Activated naive CD4-positive, alpha-beta T cell treated with anti-CD3 and anti-CD28 coated beads, Interleukin-2, amount 50 U/mL, for 24 hours (primary cell): ENCODE data around the gene SIPA1L3.

ENCODE experiments used
- H3K27ac Mint-ChIP-seq: one replicate; pipeline ENCODE4 v1.8.0; 2021; ENCODE audit warnings: mild to moderate bottlenecking, mixed read lengths
- H3K27me3 Mint-ChIP-seq: one replicate; pipeline ENCODE4 v1.8.0; 2021; ENCODE audit warnings: mixed read lengths
- H3K36me3 Mint-ChIP-seq: one replicate; pipeline ENCODE4 v1.8.0; 2021; ENCODE audit warnings: mixed read lengths
- H3K4me1 Mint-ChIP-seq: one replicate; pipeline ENCODE4 v1.8.0; 2021; ENCODE audit warnings: mixed read lengths
- H3K4me3 Mint-ChIP-seq: one replicate; pipeline ENCODE4 v1.8.0; 2021; ENCODE audit warnings: mild to moderate bottlenecking, mixed read lengths
- H3K9me3 Mint-ChIP-seq: one replicate; pipeline ENCODE4 v1.8.0; 2021; ENCODE audit warnings: mixed read lengths

SIPA1L3 gene

GRCh38 chr19:38173291-38174041 lies 266.5 kb downstream of the SIPA1L3 start:
- no peaks in the 10 kb centered on the region for H3K27me3 Mint-ChIP-seq
- H3K36me3 Mint-ChIP-seq, result peaks cover 1% of the 10 kb centered on the region
- no peak overlapping the region for H3K4me3 Mint-ChIP-seq
- no peaks in the 10 kb centered on the region for H3K9me3 Mint-ChIP-seq
- no peak overlapping the region for H3K27ac Mint-ChIP-seq
- H3K4me1 Mint-ChIP-seq, result no peaks in the 10 kb centered on the region

GRCh38 chr19:38175422-38175821 lies 268.4 kb downstream of the SIPA1L3 start:
- no peaks in the 10 kb centered on the region for H3K4me1 Mint-ChIP-seq
- no peak overlapping the region for H3K27ac Mint-ChIP-seq
- H3K4me3 Mint-ChIP-seq, result no peak overlapping the region
- no peaks in the 10 kb centered on the region for H3K27me3 Mint-ChIP-seq
- no peaks in the 10 kb centered on the region for H3K9me3 Mint-ChIP-seq
- peaks cover 8% of the 10 kb centered on the region for H3K36me3 Mint-ChIP-seq

GRCh38 chr19:38180071-38180470 lies 273.1 kb downstream of the SIPA1L3 start:
- Mint-ChIP-seq H3K9me3 (no peaks in the 10 kb centered on the region), H3K4me3 (no peak overlapping the region), H3K27me3 (no peaks in the 10 kb centered on the region), H3K27ac (no peak overlapping the region), H3K4me1 (no peaks in the 10 kb centered on the region), H3K36me3 (peaks cover 25% of the 10 kb centered on the region)

- H3K9me3 Mint-ChIP-seq, result no peaks in the 10 kb centered on the region
- peaks cover 28% of the 10 kb centered on the region for H3K36me3 Mint-ChIP-seq
- no peak overlapping the region for H3K4me3 Mint-ChIP-seq
- no peak overlapping the region for H3K27ac Mint-ChIP-seq
- H3K27me3 Mint-ChIP-seq, result no peaks in the 10 kb centered on the region
- no peaks in the 10 kb centered on the region for H3K4me1 Mint-ChIP-seq
Observed at GRCh38 chr19:38182536-38183210, 275.7 kb downstream of the SIPA1L3 start.

GRCh38 chr19:38183251-38183897 lies 276.4 kb downstream of the SIPA1L3 start:
- no peaks in the 10 kb centered on the region for H3K9me3 Mint-ChIP-seq
- H3K36me3 Mint-ChIP-seq, result peaks cover 28% of the 10 kb centered on the region
- H3K27me3 Mint-ChIP-seq, result no peaks in the 10 kb centered on the region
- no peak overlapping the region for H3K27ac Mint-ChIP-seq
- H3K4me1 Mint-ChIP-seq, result no peaks in the 10 kb centered on the region
- H3K4me3 Mint-ChIP-seq, result no peak overlapping the region

- Mint-ChIP-seq H3K27ac (no peak overlapping the region), H3K4me1 (peaks cover under 1% of the 10 kb centered on the region), H3K36me3 (peaks cover 25% of the 10 kb centered on the region), H3K9me3 (no peaks in the 10 kb centered on the region), H3K4me3 (no peak overlapping the region), H3K27me3 (no peaks in the 10 kb centered on the region)
Observed at GRCh38 chr19:38184815-38185214, 277.8 kb downstream of the SIPA1L3 start.

GRCh38 chr19:38185562-38185961 lies 278.6 kb downstream of the SIPA1L3 start:
- peaks cover 5% of the 10 kb centered on the region for H3K4me1 Mint-ChIP-seq
- no peak overlapping the region for H3K27ac Mint-ChIP-seq
- H3K27me3 Mint-ChIP-seq, result no peaks in the 10 kb centered on the region
- peaks cover 25% of the 10 kb centered on the region for H3K36me3 Mint-ChIP-seq
- no peaks in the 10 kb centered on the region for H3K9me3 Mint-ChIP-seq
- H3K4me3 Mint-ChIP-seq, result no peak overlapping the region

- no peaks in the 10 kb centered on the region for H3K27me3 Mint-ChIP-seq
- peaks cover 10% of the 10 kb centered on the region for H3K36me3 Mint-ChIP-seq
- H3K4me3 Mint-ChIP-seq, result no peak overlapping the region
- H3K9me3 Mint-ChIP-seq, result no peaks in the 10 kb centered on the region
- H3K27ac Mint-ChIP-seq, result peak overlapping the region; percentile 62
- H3K4me1 Mint-ChIP-seq, result peaks cover 5% of the 10 kb centered on the region
Observed at GRCh38 chr19:38190061-38190460, 283.1 kb downstream of the SIPA1L3 start.

- Mint-ChIP-seq H3K4me3 (no peak overlapping the region), H3K9me3 (no peaks in the 10 kb centered on the region), H3K4me1 (peaks cover 5% of the 10 kb centered on the region), H3K27me3 (no peaks in the 10 kb centered on the region), H3K27ac (no peak overlapping the region), H3K36me3 (peaks cover 10% of the 10 kb centered on the region)
Observed at GRCh38 chr19:38190793-38191192, 283.8 kb downstream of the SIPA1L3 start.

GRCh38 chr19:38191747-38192146 lies 284.7 kb downstream of the SIPA1L3 start:
- H3K27me3 Mint-ChIP-seq, result no peaks in the 10 kb centered on the region
- H3K9me3 Mint-ChIP-seq, result no peaks in the 10 kb centered on the region
- peaks cover 11% of the 10 kb centered on the region for H3K36me3 Mint-ChIP-seq
- H3K4me3 Mint-ChIP-seq, result no peak overlapping the region
- no peak overlapping the region for H3K27ac Mint-ChIP-seq
- H3K4me1 Mint-ChIP-seq, result peaks cover 5% of the 10 kb centered on the region

GRCh38 chr19:38193445-38193844 lies 286.4 kb downstream of the SIPA1L3 start:
- H3K36me3 Mint-ChIP-seq, result peaks cover 13% of the 10 kb centered on the region
- H3K27me3 Mint-ChIP-seq, result no peaks in the 10 kb centered on the region
- H3K4me3 Mint-ChIP-seq, result no peak overlapping the region
- no peak overlapping the region for H3K27ac Mint-ChIP-seq
- peaks cover 5% of the 10 kb centered on the region for H3K4me1 Mint-ChIP-seq
- no peaks in the 10 kb centered on the region for H3K9me3 Mint-ChIP-seq

GRCh38 chr19:38194061-38194701 lies 287.2 kb downstream of the SIPA1L3 start:
- no peaks in the 10 kb centered on the region for H3K9me3 Mint-ChIP-seq

GRCh38 chr19:38195237-38195636 lies 288.2 kb downstream of the SIPA1L3 start:
- no peak overlapping the region for H3K27ac Mint-ChIP-seq
- H3K4me1 Mint-ChIP-seq, result peaks cover under 1% of the 10 kb centered on the region
- H3K27me3 Mint-ChIP-seq, result no peaks in the 10 kb centered on the region
- H3K4me3 Mint-ChIP-seq, result no peak overlapping the region
- H3K36me3 Mint-ChIP-seq, result peaks cover 10% of the 10 kb centered on the region
- no peaks in the 10 kb centered on the region for H3K9me3 Mint-ChIP-seq

More at GRCh38 chr19:38194061-38194701, 287.2 kb downstream of the SIPA1L3 start:
- Mint-ChIP-seq H3K27ac (no peak overlapping the region), H3K4me3 (no peak overlapping the region), H3K4me1 (peaks cover 5% of the 10 kb centered on the region), H3K27me3 (no peaks in the 10 kb centered on the region), H3K36me3 (peaks cover 11% of the 10 kb centered on the region)

GRCh38 chr19:38196245-38196837 lies 289.3 kb downstream of the SIPA1L3 start:
- Mint-ChIP-seq H3K27ac (no peak overlapping the region), H3K9me3 (no peaks in the 10 kb centered on the region), H3K36me3 (peaks cover 11% of the 10 kb centered on the region), H3K27me3 (no peaks in the 10 kb centered on the region), H3K4me1 (no peaks in the 10 kb centered on the region), H3K4me3 (no peak overlapping the region)

- Mint-ChIP-seq H3K27me3 (no peaks in the 10 kb centered on the region), H3K4me3 (no peak overlapping the region), H3K9me3 (no peaks in the 10 kb centered on the region), H3K4me1 (no peaks in the 10 kb centered on the region), H3K36me3 (peaks cover 14% of the 10 kb centered on the region), H3K27ac (no peak overlapping the region)
Observed at GRCh38 chr19:38196948-38197656, 290.1 kb downstream of the SIPA1L3 start.
